GM12878 (cell line): ENCODE results near the gene ATP10A. TPM values are rescaled to one million over a fixed set of nuclear protein-coding genes. Genes with fewer than 3 reads are reported as not detected.
"Not testable (repeated sequence)": the region's sequence is repeated elsewhere in the genome, so short reads cannot be mapped to it uniquely, and the experiment has no call there.

Experiments used
- ATAC-seq: fragments of 200-7000 bp; cut with Tn5 transposase; 3 replicates; pipeline ENCODE4 v1.9.1; 2020; ENCODE audit warnings: mild to moderate bottlenecking, moderate library complexity
- BruUV-seq: library from RNA; stranded (reverse); fragments of 400-500 nt; replicated peaks from 2 replicates; lab custom pipeline; 2021; lab: Mats Ljungman, UMichigan
- CTCF ChIA-PET: fragments of 300-600 bp; sonication (Branson Sonifier 250); formaldehyde crosslinking; extraction: SDS; loops from one replicate; lab custom pipeline; 2021; ENCODE audit warnings: inconsistent platforms; lab: Yijun Ruan, JAX
- POLR2A ChIA-PET: fragments of 350-600 bp; formaldehyde crosslinking; extraction: SDS; loops from one replicate; lab custom pipeline; 2021; ENCODE audit warnings: inconsistent platforms; lab: Charles Lee
- RAD21 ChIA-PET: fragments of 300-600 bp; sonication (Branson Sonifier 250); formaldehyde crosslinking; loops from one replicate; lab custom pipeline; 2023; ENCODE audit warnings: antibody characterized with exemption; ENCODE audit not compliant: unreplicated experiment; lab: Charles Lee
- SMC1A ChIA-PET: fragments of 300-600 bp; sonication (Branson Sonifier 250); formaldehyde crosslinking; loops from one replicate; lab custom pipeline; 2023; ENCODE audit not compliant: unreplicated experiment, uncharacterized antibody; lab: Charles Lee
- DNase-seq: peaks from one replicate; pipeline ENCODE4 v3.0.0-alpha.2; 2011; ENCODE audit warnings: low read depth, low spot score
- FAIRE-seq: peaks from 3 replicates; lab custom pipeline; 2011; peaks lifted over from hg19 to GRCh38; lab: Jason Lieb, UNC
- H2AFZ ChIP-seq: 2 replicates; pipeline ENCODE4 v1.6.0; 2011; ENCODE audit warnings: low read depth, low read length, control low read depth; ENCODE audit not compliant: control insufficient read depth
- H3K27ac ChIP-seq: 2 replicates; pipeline ENCODE4 v1.5.1; 2011; ENCODE audit warnings: control low read depth; ENCODE audit not compliant: control insufficient read depth, insufficient read depth
- H3K27me3 ChIP-seq, 2 experiments: replicated peaks in 1 of 2; 2 replicates each; pipeline versions ENCODE4 v1.6.0 to v1.6.1; 2011; ENCODE audit warnings: low read length in 1 of 2; ENCODE audit not compliant: control insufficient read depth in 2 of 2, insufficient read depth in 2 of 2
- H3K36me3 ChIP-seq, 2 experiments: 2 replicates each; pipeline ENCODE4 v1.5.1; 2011; ENCODE audit warnings: low read length in 1 of 2; ENCODE audit not compliant: control insufficient read depth in 2 of 2, insufficient read depth in 2 of 2
- H3K4me1 ChIP-seq: 2 replicates; pipeline ENCODE4 v1.6.1; 2011; ENCODE audit warnings: mild to moderate bottlenecking, low read length, moderate library complexity, mixed read lengths; ENCODE audit not compliant: control insufficient read depth, insufficient read depth
- H3K4me2 ChIP-seq: 2 replicates; pipeline ENCODE4 v1.6.0; 2011; ENCODE audit warnings: control low read depth; ENCODE audit not compliant: control insufficient read depth, insufficient read depth
- H3K4me3 ChIP-seq: fragments of 200-600 bp; sonication (generic); 2 replicates; pipeline ENCODE4 v1.5.1; 2016
- H3K79me2 ChIP-seq: 2 replicates; pipeline ENCODE4 v1.6.0; 2011; ENCODE audit warnings: low read length; ENCODE audit not compliant: control insufficient read depth, insufficient read depth
- H3K9ac ChIP-seq: 2 replicates; pipeline ENCODE4 v1.8.0; 2011; ENCODE audit warnings: low read length, control low read depth, mixed read lengths; ENCODE audit not compliant: control insufficient read depth, insufficient read depth
- H3K9me3 ChIP-seq: replicated peaks from 3 replicates; pipeline ENCODE4 v1.5.1; 2011; ENCODE audit warnings: mild to moderate bottlenecking, low read length; ENCODE audit not compliant: control insufficient read depth, insufficient read depth
- H4K20me1 ChIP-seq: 2 replicates; pipeline ENCODE4 v1.6.0; 2011; ENCODE audit not compliant: control insufficient read depth, insufficient read depth
- CTCF ChIP-seq, 3 experiments: IDR thresholded peaks in 2 of 3; conservative IDR thresholded peaks in 1 of 3; 2 replicates each; pipeline ENCODE4 v1.5.1; 2011; ENCODE audit warnings: low read depth in 3 of 3, low read length in 3 of 3, mild to moderate bottlenecking in 3 of 3, control low read depth in 2 of 3, moderate library complexity in 2 of 3, inconsistent platforms in 1 of 3, mixed read lengths in 1 of 3; ENCODE audit not compliant: control insufficient read depth in 2 of 3, insufficient read depth in 1 of 3; ENCODE audit errors: extremely low read depth in 1 of 3
- IRF5 ChIP-seq: fragments of 450-650 bp; IDR thresholded peaks from 2 replicates; pipeline ENCODE4 v1.6.1; 2017; ENCODE audit warnings: borderline replicate concordance
- JUNB ChIP-seq: IDR thresholded peaks from 2 replicates; pipeline ENCODE4 v1.6.1; 2016; ENCODE audit warnings: antibody characterized with exemption, mild to moderate bottlenecking
- KLF5 ChIP-seq: fragments of 450-650 bp; IDR thresholded peaks from 2 replicates; pipeline ENCODE4 v1.6.1; 2014; ENCODE audit warnings: mild to moderate bottlenecking; ENCODE audit not compliant: partially characterized antibody
- NKRF ChIP-seq: fragments of 450-650 bp; conservative IDR thresholded peaks from 2 replicates; pipeline ENCODE4 v1.6.1; 2017; ENCODE audit warnings: mild to moderate bottlenecking, moderate library complexity
- RCOR1 ChIP-seq: conservative IDR thresholded peaks from 2 replicates; pipeline ENCODE4 v1.6.1; 2012; ENCODE audit warnings: low read depth, low read length, improper control_type of control experiment
- RELB ChIP-seq: fragments of 450-650 bp; IDR thresholded peaks from 2 replicates; pipeline ENCODE4 v1.6.1; 2017; ENCODE audit warnings: low read depth, mild to moderate bottlenecking, moderate library complexity
- SP1 ChIP-seq: IDR thresholded peaks from one replicate; pipeline ENCODE4 v1.6.1; 2011; ENCODE audit warnings: low read depth, low read length
- TBL1XR1 ChIP-seq: IDR thresholded peaks from 2 replicates; pipeline ENCODE4 v1.6.1; 2012; ENCODE audit warnings: low read depth, low read length, improper control_type of control experiment
- WGBS: methylation state at CpG from one replicate; pipeline ENCODE4 v1.1.6; 2016; ENCODE audit warnings: low lambda C conversion rate; ENCODE audit not compliant: insufficient replicate concordance, insufficient coverage; ENCODE audit errors: missing lambda C conversion rate; 5-methylcytosine and 5-hydroxymethylcytosine counted together
- in situ Hi-C: fragments of 300-500 bp; cut with MboI; formaldehyde crosslinking; loops from 9 replicates; pipeline ENCODE4 v1.14.3; 2018; ENCODE audit warnings: mixed read lengths
- intact Hi-C: fragments of 100-400 bp; cut with micrococcal nuclease; formaldehyde crosslinking; loops from one replicate; pipeline ENCODE4 v1.14.2; 2022; ENCODE audit not compliant: unreplicated experiment
- polyA plus RNA-seq, 11 experiments: library from polyadenylated mRNA; depleted of rRNA in 4 of 11; unstranded in 6 of 11; stranded (reverse) in 5 of 11; fragments of >200 nt; fragmentation: Nextera tagmentation in 4 of 11; fragmentation: Illumina TruSeq in 1 of 11; extraction: Ambion mirVana in 4 of 11; extraction: Trizol in 1 of 11; gene quantifications; 1 replicate in 1 of 11; 2 replicates in 10 of 11; pipeline versions ENCODE4 v1.2.1 to v1.2.3, GENCODE V29; 2011 to 2016; ENCODE audit warnings: inconsistent platforms in 2 of 11, missing spikeins in 2 of 11, low read depth in 1 of 11
- total RNA-seq, 4 experiments: library from RNA; depleted of rRNA in 3 of 4; stranded (reverse); fragments of >200 nt in 3 of 4; fragmentation: Illumina TruSeq in 1 of 4; extraction: Trizol in 1 of 4; gene quantifications; 2 replicates each; pipeline versions ENCODE4 v1.2.1 to v1.2.3, GENCODE V29; 2013 to 2021

ATP10A gene
- total and polyA plus RNA-seq, 10 of the 15 experiments (the other 5 are each of a cell fraction or from before 2014, with no cell fraction given) = 0.04 to 1.5 (median 0.31) TPM; not detected in 2

GRCh38 chr15:25636486-25636885 is 226.6 kb downstream of the ATP10A start:
- CTCF ChIA-PET, intact Hi-C loops: not testable (repeated sequence)
- 14% methylated on average over 9 of the region's 9 CpGs for WGBS

GRCh38 chr15:25635191-25635590 is 227.9 kb downstream of the ATP10A start:
- SMC1A ChIA-PET = no interaction called here
- Histone ChIP-seq H3K9ac (no peak overlapping the region), H3K79me2 (no peaks in the 10 kb centered on the region), H3K9me3 (no peaks in the 10 kb centered on the region; the same call in 2 of the 3 replicates), H3K4me2 (no peak overlapping the region), H3K4me3 (no peak overlapping the region), H3K36me3 (no peaks in the 10 kb centered on the region), H3K27ac (no peak overlapping the region), H4K20me1 (no peaks in the 10 kb centered on the region), H2AFZ (no peak overlapping the region), H3K4me1 (no peaks in the 10 kb centered on the region), H3K27me3 (no peaks in the 10 kb centered on the region)
- intact Hi-C loops = no loop called here
- POLR2A ChIA-PET = no interaction called here
- RAD21 ChIA-PET = no interaction called here
- in situ Hi-C loops = loop anchor here (25.0 kb wide), 2 partner anchors 577 to 1002 kb away; no protein-coding TSS in a partner anchor
- ATAC-seq (no peak), FAIRE-seq (no peak), DNase-seq (no peak)
- no TSS peak for BruUV-seq
- CTCF ChIA-PET = no interaction called here
- TF ChIP-seq JUNB = no peak
- no peak for TF ChIP-seq RELB
- no peak for TF ChIP-seq CTCF (IDR thresholded peaks at IDR 0.05 in 2 of 3, conservative IDR thresholded peaks at IDR 0.05 in 1 of 3; ENCODE audit: control insufficient read depth in 2 of 3, extremely low read depth in 1 of 3, insufficient read depth in 1 of 3, low read depth in 3 of 3, low read length in 3 of 3)
- TF ChIP-seq RCOR1 = no peak
- no peak for TF ChIP-seq TBL1XR1
- TF ChIP-seq KLF5 = no peak
- TF ChIP-seq NKRF = no peak
- no peak for TF ChIP-seq SP1
- TF ChIP-seq IRF5 = no peak

More at GRCh38 chr15:25636486-25636885, 226.6 kb downstream of the ATP10A start:
- H3K9me3 ChIP-seq, SMC1A ChIA-PET, RAD21 ChIA-PET, DNase-seq, BruUV-seq, H4K20me1 ChIP-seq, H3K4me2 ChIP-seq, H3K27ac ChIP-seq, H3K4me1 ChIP-seq, H3K4me3 ChIP-seq, ATAC-seq, H3K79me2 ChIP-seq, H3K36me3 ChIP-seq, H3K27me3 ChIP-seq, H2AFZ ChIP-seq, H3K9ac ChIP-seq, POLR2A ChIA-PET, FAIRE-seq: not testable (repeated sequence)
- in situ Hi-C loops = loop anchor here (25.0 kb wide), 2 partner anchors 576 to 1001 kb away; no protein-coding TSS in a partner anchor
